ENCODE data around the gene VILL.
"Not testable (repeated sequence)": the region's sequence is repeated elsewhere in the genome, so short reads cannot be mapped to it uniquely, and the experiment has no call there.

The VILL gene

DNA sequence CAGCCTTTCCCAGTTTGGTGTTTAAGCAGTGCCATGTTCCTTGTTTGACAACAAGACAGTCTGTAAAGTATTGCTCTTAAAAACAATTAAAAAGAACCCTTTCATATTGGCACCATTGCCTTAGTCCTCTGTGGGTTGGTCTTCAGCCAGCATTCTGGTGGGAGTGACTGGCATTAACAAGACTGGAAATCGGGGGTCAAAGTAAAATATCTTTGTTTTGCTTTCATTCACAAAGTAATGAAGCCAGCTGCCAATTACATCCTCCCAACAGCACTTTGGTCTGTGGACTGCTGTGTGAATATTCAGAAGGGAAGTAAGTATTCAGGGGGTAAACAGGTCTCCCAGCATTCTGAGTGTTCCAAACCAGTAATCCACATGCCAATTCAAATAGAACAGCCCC is 8.3 kb upstream of the VILL start:
- intact Hi-C loops (cut with DNase I) = no loop called here

DNA sequence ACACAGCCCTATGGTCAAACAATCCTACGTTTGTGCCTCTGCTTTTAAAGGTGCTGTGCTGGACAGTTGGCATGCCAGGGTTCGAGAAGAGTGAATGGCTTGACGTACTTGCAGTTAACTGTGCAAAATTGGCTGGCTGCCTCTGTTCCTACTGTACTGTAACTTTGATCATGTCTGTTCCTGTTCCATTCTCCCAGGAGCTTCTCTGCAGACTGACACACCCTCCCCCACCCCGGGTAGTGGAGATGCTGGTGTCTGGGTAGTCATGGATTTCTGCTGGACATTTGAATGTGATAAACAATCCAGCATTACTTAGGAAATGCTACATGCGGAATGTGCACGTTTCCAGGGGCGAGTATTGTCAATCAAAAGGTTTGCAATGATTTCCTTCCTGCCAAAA is 6.5 kb upstream of the VILL start:
- DNase-seq = peak in 1 of 10 donors; percentile 22
- intact Hi-C loops (cut with DNase I) = no loop called here

More for the DNA sequence above, 8.3 kb upstream of the VILL start:
- DNase-seq = no peak

DNA sequence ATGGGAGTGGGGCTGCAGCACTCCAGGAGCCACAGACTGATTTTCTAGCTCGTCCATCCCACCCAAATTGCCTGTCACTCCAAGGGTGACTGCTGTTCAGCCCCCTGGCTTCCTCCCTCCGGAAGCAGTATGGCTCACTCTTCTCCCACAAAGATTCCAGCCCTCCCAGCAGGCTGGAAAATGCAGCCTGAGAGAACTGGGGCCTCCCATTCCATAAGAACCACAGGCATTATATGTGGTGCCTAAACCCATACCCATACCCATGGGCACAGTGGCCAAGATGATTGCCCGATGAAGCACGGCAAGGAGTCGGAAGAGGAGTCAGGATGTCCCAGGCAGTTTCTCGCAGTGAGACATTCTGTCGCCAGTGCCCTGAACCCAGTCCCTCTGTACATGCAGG is 6.0 kb upstream of the VILL start:
- intact Hi-C loops (cut with DNase I) = no loop called here
- DNase-seq = no peak

DNA sequence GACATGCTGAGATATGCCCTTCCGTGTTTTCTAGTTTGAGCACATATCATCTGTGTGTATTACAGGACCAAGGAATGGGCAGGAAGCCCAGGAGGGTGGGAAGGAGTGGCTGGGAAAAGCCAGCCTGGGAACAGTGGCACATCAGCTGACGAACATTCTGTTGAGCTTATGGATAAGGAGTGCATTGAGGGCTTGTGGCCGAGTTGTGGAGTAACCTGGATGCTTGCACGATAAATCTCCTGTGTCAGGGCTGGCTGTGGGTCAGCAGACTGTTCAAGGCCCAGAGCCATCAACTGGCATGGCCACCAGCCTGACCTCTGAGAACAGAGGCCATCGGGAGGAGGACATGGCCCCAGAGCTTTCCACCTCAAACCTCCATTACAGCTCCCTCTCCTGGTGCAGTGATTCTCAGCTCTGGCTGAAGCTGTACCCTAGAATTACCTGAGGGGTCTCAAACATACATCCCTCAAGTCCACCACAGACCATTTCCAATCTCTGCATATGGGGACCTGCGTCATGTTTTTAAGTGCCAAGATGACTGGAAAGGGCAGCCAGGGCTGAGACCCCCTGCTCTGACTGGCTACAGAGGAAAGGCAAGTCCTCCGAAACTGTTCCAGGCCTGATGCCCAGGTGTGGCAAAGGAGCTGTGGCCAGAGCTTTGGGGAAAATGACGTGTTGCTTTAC is 4.8 kb upstream of the VILL start:
- DNase-seq = peak in 5 of 10 donors; percentile 56 to 92 (median 80)

DNA sequence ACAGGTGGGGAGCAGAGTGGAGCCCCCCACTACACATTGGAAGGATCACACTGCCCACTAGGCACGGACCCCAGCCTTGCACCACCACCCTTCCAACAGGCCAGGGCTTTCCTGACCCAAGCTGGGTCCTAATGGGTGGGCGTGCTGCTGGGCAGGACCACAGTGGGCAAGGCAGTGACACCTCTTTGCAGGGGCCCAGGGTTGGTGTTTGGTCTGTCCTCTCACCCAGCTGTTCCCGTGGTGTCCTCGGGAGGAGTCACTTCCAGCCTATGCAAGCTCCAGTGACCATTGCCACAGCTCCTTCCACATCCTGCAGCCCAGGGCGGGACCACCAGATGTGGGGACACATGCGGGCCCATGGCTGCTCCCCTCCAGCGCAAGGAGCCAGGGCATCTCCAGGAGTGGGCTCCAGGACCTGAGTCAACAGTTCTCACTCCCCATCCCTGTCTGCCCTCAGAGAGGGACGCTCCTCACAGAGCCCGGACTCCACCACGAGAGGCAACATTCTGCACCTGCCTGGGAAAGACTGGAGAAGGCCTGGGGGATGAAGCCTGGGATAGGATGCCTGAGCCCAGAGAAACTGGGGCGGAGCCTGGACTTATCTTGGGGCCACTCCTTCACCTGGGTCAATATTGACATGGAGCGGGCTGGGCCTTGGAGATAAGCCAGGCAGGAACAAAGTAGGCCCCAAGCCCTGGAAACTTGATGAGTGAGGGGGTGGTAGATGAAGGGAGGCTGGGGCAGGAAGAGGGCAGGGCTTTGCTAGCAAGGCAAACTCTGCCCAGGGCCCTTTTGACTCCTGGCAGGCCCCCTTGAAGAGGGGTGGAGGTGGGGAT is 3.9 kb upstream of the VILL start:
- intact Hi-C loops (cut with DNase I) = no loop called here
- peak in 1 of 10 donors; percentile 62 for DNase-seq

More for the DNA sequence above, 4.8 kb upstream of the VILL start:
- intact Hi-C loops (cut with DNase I) = no loop called here

DNA sequence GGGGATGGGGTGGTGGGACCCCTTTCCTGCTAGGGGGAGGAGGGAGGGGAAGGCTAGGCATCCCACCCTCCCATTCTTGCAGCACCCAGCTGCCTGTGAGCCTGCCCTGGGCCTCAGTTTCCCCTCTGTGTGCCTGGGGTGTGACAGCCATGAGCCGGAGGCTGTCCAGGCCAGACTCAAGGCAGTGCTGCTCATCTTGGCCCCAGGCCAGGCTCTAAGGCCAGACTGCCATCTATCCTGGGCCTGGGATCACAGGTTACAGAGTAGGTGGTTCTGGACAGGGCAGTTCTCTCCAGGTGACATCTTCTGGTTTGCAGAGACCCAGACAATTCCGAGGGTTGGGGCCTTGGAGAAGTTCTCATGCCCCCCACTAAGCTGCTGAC is 3.3 kb upstream of the VILL start:
- DNase-seq = peak in 1 of 10 donors; percentile 62

DNA sequence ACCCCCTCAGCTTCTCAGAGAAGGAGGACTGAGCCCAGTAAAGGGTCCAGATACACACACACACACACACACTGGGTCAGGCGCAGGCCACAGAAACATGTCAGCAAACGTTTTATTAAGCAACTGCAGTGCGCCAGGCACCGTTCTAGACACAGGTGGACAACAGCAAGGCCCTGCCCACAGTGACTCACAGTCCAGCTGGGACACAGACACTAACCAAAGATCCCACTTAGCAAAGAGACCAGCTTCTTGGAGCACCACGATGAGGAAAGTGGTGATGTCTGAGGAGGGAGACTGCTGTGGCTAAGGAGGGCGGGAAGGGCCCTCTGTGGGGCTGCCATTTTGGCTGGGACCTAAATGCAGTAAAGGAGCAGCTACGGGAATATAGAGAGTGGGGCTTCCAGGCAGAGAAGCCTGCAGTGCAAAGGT is 2.8 kb upstream of the VILL start:
- DNase-seq = peak in 1 of 10 donors; percentile 65
- intact Hi-C loops (cut with DNase I) = no loop called here

More for the DNA sequence above, 3.3 kb upstream of the VILL start:
- intact Hi-C loops (cut with DNase I) = no loop called here

DNA sequence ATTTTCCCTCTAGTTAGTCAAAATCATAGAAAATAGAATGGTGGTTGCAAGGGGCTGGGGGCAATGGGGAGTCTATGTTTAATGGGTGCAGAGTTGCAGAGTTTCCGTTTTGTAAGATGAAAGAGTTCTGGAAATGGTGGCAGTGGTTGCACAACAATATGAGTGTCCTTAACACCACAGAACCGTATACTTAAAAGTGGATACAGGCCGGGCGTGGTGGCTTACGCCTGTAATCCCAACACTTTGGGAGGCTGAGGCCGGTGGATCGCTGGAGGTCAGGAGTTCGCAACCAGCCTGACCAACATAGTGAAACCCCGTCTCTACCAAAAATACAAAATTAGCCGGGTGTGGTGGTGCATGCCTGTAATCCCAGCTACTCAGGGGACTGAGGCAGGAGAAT is 2.2 kb upstream of the VILL start:
- DNase-seq = peak in 1 of 10 donors; percentile 59
- intact Hi-C loops (cut with DNase I) = not testable (repeated sequence)

DNA sequence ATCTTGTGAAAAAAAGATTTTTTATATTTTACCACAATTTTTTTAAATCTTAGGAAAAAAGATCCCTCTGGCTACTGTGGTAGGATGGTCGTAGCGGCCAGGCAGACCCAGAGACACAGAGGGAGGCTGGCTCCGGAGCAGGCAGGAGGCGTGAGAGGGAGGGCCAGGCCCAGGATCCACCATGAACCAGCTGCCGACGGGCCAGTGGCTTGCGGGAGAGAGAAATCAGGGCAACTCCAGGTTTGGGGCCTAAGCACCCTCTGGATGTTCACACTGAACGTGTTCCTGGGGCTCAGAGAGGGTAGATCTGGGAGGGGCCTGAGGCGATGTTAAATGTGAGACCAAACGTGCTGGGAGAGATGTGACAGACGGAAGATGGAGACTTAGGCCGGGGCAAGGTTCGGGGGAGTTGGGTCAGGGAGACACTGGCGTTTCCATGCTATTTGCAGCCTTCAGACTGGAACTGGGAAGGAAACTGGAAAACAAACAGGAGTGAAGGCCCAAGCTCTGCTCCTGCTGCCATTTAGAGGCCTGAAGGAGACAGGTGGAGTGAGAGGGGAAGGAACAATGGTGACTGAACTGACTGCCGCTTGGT is 1.6 kb upstream of the VILL start:
- peak in 2 of 10 donors; percentile 54 to 60 for DNase-seq
- intact Hi-C loops (cut with DNase I) = no loop called here

DNA sequence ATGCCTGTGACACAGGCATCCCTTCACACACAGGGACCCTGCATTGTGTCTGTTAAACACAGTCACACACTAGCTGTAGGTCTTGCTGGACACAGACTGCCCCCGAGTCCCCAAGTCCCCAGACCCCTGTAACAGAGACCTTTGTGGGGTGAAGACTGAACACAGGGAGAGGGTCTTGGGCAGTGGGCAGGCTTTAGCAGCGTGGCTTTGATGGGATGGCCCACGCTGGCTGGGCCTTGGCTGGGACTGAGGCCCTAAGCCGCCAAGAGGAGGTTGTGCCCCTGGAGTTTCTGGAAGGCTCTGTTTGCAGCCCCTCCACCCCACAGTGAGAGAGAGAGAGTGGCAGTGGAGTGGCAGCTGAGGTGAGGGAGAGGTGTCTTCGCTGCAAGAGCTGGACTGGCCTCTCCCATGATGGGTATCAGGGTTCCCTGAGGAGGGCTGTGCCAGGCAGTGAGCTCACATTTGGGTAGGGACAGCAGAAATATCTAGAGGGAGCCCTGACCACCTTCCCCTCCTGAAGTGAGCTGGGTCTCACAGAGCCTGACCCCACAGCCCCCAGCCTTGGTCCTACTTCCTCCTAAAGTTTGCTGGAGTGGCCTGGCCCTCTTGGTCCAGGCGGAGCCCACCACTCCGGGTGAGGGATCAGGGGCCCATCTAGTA is 635 bp upstream of the VILL start:
- intact Hi-C loops (cut with DNase I) = no loop called here
- peak in 2 of 10 donors; percentile 36 to 55 for DNase-seq

DNA sequence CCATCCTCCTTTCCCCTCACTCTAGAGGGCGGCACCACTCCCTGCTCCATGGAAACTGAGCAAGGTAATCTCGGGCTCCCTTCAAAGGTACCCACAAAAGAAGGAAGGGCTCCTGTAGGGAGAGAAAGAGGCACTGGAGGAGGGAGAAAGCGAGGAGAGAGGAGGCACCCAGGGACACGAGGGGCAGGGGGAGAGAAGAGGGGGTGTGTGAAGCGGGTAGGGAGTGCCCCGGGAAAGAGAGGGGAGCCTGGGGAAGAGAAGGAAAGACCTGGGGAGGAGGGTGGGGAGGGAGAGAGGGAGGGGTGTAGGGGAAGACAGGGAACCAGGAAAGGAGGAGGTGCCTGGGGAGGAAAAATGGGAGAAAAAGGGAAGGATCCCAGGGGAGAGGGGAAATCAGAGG is 523 bp downstream of the VILL start:
- intact Hi-C loops (cut with DNase I) = no loop called here
- peak in 1 of 10 donors; percentile 26 for DNase-seq

DNA sequence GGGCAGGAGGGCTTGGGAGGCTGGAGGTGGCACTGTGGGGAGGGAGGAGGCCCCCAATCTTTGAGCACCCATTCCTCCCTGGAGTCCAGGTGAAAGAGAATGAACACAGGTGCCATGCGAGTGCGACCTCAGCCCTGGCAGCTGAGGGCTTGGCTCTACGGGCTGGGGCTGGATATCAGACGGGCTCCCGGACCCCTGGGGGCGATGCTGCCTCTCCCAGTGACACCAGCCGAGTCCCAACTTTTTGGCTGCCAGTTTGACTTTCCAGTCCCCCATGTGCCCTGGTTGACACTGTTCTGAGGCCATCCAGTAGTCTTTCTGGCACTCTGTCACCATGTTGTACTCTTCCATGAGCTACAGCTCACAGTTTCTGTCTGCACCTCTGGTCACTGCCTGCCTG is 1.2 kb downstream of the VILL start:
- DNase-seq = peak in 2 of 10 donors; percentile 52 to 66
- intact Hi-C loops (cut with DNase I) = no loop called here

DNA sequence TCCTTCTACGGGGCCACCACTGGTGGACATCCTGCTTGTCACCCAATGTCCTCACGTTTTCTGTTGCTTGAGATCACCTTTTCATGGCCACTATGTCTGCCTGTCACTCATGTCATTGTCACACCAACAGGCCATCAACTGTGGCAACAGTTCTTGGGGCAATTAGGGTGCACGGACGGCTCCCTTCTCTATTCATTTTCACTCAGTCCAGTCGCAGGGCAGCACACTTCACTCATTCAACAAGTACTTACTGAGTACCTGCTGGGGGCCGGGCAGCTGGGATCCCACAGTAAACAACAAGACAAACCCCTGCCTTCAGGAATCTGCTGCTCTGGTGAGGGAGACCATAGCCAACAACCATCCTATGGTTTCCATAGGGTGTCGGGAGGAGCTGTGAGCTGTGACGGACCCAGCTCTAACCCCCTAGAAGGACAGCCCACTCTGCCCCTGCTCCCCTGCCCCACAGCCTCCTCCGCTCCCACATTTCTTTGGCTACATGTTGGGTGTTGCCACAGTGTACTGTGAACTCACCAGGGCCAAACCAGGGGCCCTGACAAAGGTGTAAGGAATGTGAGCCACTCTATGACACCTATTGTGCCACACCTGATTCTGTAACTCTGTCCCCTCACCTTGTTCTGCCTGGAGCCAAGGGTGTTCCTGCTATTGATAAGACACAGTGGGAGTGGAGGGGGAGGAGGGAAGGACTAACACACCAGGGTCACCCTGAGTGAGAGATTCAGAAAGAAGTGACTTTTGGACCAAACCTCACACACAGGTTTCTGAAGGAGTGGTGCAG is 1.9 kb downstream of the VILL start:
- peak in 2 of 10 donors; percentile 20 to 30 for DNase-seq
- intact Hi-C loops (cut with DNase I) = no loop called here

DNA sequence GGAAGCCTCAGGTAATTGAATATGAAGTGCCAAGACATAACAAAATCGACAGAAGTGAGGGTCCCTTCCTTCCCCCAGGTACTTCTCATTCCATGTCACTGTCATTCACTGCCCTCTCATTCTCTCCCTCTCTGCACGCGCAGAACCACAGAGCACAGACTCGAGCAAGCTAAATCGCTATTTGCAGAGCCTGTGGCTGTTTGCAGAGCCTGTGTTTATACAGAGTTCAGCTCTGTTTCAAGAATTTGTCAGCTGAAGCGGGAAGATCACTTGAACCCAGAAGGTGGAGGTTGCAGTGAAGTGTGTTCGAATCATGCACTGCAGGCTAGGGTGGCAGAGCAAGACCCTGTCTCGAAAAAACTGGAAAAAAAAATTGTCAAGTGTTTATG is 2.5 kb downstream of the VILL start:
- no peak for DNase-seq
- intact Hi-C loops (cut with DNase I) = no loop called here

DNA sequence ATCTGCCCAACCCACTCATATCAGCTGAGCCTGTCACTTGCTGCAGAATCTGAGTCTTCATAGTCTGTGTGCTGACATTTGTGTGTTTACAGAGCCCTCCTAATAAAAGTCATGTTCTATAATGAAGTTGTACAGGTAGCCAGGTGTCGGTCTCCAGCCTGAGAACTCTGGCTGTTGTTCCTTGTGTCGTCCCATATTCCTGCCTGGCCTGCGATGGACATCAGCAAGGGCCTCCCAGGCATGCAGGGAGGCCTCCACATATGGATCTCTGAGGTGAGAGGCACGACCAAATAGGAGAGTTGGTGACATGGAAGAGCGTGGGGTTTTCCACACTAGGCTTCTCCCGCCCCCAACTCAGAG is 2.9 kb downstream of the VILL start:
- peak in 1 of 10 donors; percentile 38 for DNase-seq
- intact Hi-C loops (cut with DNase I) = no loop called here

DNA sequence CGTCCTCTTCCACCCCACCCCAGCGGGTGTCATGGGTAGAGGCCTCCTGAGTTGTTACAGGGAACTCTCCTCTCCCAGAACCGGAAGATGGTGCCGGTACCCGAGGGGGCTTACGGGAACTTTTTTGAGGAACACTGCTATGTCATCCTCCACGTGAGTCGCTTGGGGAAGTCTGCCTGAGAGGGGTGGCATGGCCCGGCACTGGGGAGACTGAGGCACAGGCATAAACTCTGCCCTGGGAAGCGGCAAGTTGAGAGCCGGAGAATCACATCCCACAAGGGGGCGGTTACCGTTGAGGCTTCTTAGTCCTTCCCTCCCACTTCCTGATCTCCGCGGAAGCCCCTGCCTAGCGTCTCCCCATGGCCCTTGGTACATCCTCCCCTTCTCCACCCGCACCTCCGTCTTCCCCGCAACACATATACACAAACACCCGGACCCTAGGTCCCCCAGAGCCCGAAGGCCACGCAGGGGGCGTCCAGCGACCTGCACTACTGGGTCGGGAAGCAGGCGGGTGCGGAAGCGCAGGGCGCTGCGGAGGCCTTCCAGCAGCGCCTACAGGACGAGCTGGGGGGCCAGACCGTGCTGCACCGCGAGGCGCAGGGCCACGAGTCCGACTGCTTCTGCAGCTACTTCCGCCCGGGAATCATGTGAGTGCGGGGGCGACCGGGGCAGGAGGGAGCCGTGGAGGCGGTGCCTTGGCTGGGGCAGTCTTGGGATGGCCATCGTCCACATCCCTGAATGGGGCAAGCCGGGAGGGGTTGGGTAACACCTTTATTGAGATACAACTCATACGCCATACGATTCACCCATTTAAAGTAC is 3.4 kb downstream of the VILL start:
- peak; percentile 55 to 96 (median 72) for DNase-seq
- intact Hi-C loops (cut with DNase I) = no loop called here

DNA sequence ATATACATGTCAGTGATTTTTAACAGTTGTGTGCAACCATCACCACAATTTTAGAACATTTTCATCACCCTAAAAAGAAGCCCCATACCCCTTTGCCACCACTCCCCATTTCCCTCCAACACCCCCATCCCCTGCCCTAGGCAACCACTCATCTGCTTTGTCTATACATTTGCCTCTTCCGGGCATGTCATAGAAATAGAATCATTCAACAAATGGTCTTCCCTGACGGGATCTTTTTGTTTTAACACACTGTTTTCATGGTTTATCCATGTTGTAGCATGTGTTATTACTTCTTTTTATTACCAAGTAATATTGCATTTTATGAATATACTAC is 4.0 kb downstream of the VILL start:
- DNase-seq = no peak
- intact Hi-C loops (cut with DNase I) = no loop called here

DNA sequence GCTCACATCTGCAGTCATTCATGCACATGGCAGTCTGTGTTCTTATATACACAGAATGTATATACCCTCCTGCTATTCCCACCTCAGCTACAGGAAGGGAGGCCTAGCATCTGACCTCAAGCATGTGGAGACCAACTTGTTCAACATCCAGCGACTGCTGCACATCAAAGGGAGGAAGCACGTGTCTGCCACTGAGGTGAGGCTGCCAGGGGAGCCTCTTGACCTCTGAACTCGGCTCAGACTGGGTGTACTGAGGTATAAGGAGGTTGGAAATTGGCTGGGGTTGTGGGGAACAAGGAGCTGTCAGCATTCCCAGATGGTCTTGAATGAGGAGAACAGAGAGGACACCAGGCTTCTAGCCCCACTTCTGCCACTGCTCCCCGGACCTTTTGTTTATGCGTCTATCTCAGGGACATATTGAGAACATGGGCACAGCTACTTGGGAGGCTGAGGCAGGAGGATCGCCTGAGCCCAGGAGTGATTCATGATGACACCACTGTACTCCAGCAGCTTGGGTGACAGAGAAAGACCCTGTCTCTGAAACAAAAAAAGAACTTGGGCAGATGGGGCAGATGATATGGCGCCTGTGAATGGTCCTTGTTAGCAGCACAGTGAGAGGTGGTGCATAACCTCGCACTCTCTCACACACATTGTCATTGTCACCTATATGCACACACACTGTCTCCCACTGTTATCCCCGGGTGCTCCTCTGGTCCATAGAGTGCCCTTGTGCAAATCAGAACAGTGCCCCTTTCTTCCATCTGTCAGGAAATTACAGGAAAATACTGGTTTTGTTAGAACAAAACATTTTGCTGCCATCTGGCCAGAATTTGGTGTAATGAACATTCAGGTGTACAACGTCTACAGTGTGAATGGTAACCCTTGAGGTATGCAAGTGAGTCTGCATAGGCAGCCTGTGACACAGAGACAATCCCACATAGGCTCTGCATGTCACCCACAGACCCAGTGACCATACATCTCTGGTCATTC is 5.4 kb downstream of the VILL start:
- DNase-seq = peak in 1 of 10 donors; percentile 27
- intact Hi-C loops (cut with DNase I) = no loop called here
